IMR-90 (cell line): ENCODE measurements around the gene HCFC1. TPM values are rescaled to one million over a fixed set of nuclear protein-coding genes. Genes with fewer than 3 reads are reported as not detected.

Experiments
- ATAC-seq: fragments of 200-7000 bp; cut with Tn5 transposase; 2 replicates; pipeline ENCODE4 v1.9.1; 2020; ENCODE audit warnings: low read depth, mild to moderate bottlenecking, moderate library complexity
- BruUV-seq: library from RNA; stranded (reverse); fragments of 400-500 nt; replicated peaks from 2 replicates; lab custom pipeline; 2021; lab: Mats Ljungman, UMichigan
- CTCF ChIA-PET: fragments of 300-600 bp; formaldehyde crosslinking; extraction: SDS; loops from one replicate; lab custom pipeline; 2021; ENCODE audit warnings: antibody characterized with exemption; lab: Yijun Ruan, JAX
- POLR2A ChIA-PET: fragments of 300-600 bp; sonication (Branson Sonifier 250); formaldehyde crosslinking; loops from one replicate; lab custom pipeline; 2022; ENCODE audit warnings: antibody characterized with exemption; ENCODE audit not compliant: unreplicated experiment; lab: Charles Lee
- DNase-seq: peaks from one replicate; pipeline ENCODE4 v3.0.0; 2013
- H2AFZ ChIP-seq: replicated peaks from 2 replicates; pipeline ENCODE3; 2013; ENCODE audit warnings: low read length, mild to moderate bottlenecking; ENCODE audit not compliant: poor library complexity
- H2AK5ac ChIP-seq: 2 replicates; pipeline ENCODE4 v1.6.1; 2013; ENCODE audit warnings: low read depth, low read length, inconsistent platforms
- H2AK9ac ChIP-seq: replicated peaks from 2 replicates; pipeline ENCODE3; 2013; ENCODE audit warnings: mild to moderate bottlenecking, low read depth, low read length, moderate library complexity; ENCODE audit not compliant: poor library complexity
- H2BK120ac ChIP-seq: 2 replicates; pipeline ENCODE4 v1.6.1; 2013; ENCODE audit warnings: low read depth, low read length, inconsistent platforms
- H2BK15ac ChIP-seq: 3 replicates; pipeline ENCODE4 v1.6.1; 2013; ENCODE audit warnings: low read depth, low read length, inconsistent platforms
- H2BK20ac ChIP-seq: 2 replicates; pipeline ENCODE4 v1.6.1; 2013; ENCODE audit warnings: low read depth, mild to moderate bottlenecking, inconsistent platforms, low read length, moderate library complexity
- H2BK5ac ChIP-seq: 2 replicates; pipeline ENCODE4 v1.6.1; 2013; ENCODE audit warnings: mild to moderate bottlenecking, low read depth, low read length, inconsistent platforms; ENCODE audit not compliant: poor library complexity, severe bottlenecking
- H3K14ac ChIP-seq: replicated peaks from 2 replicates; pipeline ENCODE4 v1.6.1; 2013; ENCODE audit warnings: low read depth, low read length, inconsistent platforms
- H3K18ac ChIP-seq: 2 replicates; pipeline ENCODE4 v1.6.1; 2013; ENCODE audit warnings: low read depth, low read length, control low read depth
- H3K23ac ChIP-seq: 2 replicates; pipeline ENCODE4 v1.6.1; 2013; ENCODE audit warnings: low read depth, low read length, inconsistent platforms
- H3K27ac ChIP-seq: 2 replicates; pipeline ENCODE4 v1.5.1; 2013; ENCODE audit warnings: mild to moderate bottlenecking, control low read depth, low read length; ENCODE audit not compliant: insufficient read depth
- H3K27me3 ChIP-seq: 2 replicates; pipeline ENCODE4 v1.6.1; 2013; ENCODE audit warnings: low read length; ENCODE audit not compliant: control insufficient read depth, insufficient read depth
- H3K36me3 ChIP-seq: 2 replicates; pipeline ENCODE4 v1.6.1; 2013; ENCODE audit warnings: low read length, mixed read lengths; ENCODE audit not compliant: control insufficient read depth, insufficient read depth
- H3K4ac ChIP-seq: 2 replicates; pipeline ENCODE4 v1.6.1; 2013; ENCODE audit warnings: low read depth, low read length, inconsistent platforms
- H3K4me1 ChIP-seq: 2 replicates; pipeline ENCODE4 v1.6.1; 2013; ENCODE audit warnings: low read length, mixed read lengths; ENCODE audit not compliant: control insufficient read depth, insufficient read depth
- H3K4me2 ChIP-seq: 2 replicates; pipeline ENCODE4 v1.6.1; 2013; ENCODE audit warnings: low read depth, mild to moderate bottlenecking, control low read depth, low read length, moderate library complexity
- H3K4me3 ChIP-seq: 2 replicates; pipeline ENCODE4 v1.5.1; 2013; ENCODE audit warnings: low read depth, mild to moderate bottlenecking, control low read depth, low read length, moderate library complexity; ENCODE audit not compliant: insufficient read depth
- H3K56ac ChIP-seq: 2 replicates; pipeline ENCODE4 v1.6.1; 2013; ENCODE audit warnings: low read length, inconsistent platforms; ENCODE audit not compliant: insufficient read depth; ENCODE audit errors: extremely low read depth
- H3K79me1 ChIP-seq, 2 experiments: 2 replicates each; pipeline ENCODE4 v1.6.1; 2013; ENCODE audit warnings: low read length in 2 of 2, inconsistent platforms in 1 of 2, low read depth in 1 of 2
- H3K9ac ChIP-seq: 2 replicates; pipeline ENCODE4 v1.6.1; 2013; ENCODE audit warnings: low read depth, low read length, control low read depth
- H3K9me1 ChIP-seq: 2 replicates; pipeline ENCODE4 v1.6.1; 2013; ENCODE audit warnings: low read length, inconsistent platforms; ENCODE audit not compliant: insufficient read depth
- H3K9me3 ChIP-seq: 2 replicates; pipeline ENCODE4 v1.6.1; 2013; ENCODE audit warnings: low read length; ENCODE audit not compliant: control insufficient read depth, insufficient read depth
- H4K20me1 ChIP-seq: 2 replicates; pipeline ENCODE4 v1.6.1; 2013; ENCODE audit warnings: low read length, inconsistent platforms; ENCODE audit not compliant: insufficient read depth
- H4K5ac ChIP-seq: 2 replicates; pipeline ENCODE4 v1.6.1; 2013; ENCODE audit warnings: mild to moderate bottlenecking, low read depth, low read length, control low read depth
- H4K8ac ChIP-seq, 2 experiments: 2 replicates each; pipeline ENCODE4 v1.6.1; 2013; ENCODE audit warnings: low read depth in 2 of 2, low read length in 2 of 2, control low read depth in 1 of 2, inconsistent platforms in 1 of 2
- H4K91ac ChIP-seq: 2 replicates; pipeline ENCODE4 v1.6.1; 2013; ENCODE audit warnings: low read depth, low read length, inconsistent platforms; ENCODE audit not compliant: insufficient read depth
- CTCF ChIP-seq: conservative IDR thresholded peaks from 2 replicates; pipeline ENCODE4 v1.5.1; 2012; ENCODE audit warnings: mild to moderate bottlenecking, low read depth, low read length, improper control_type of control experiment
- FOS ChIP-seq: fragments of 150-350 bp; IDR thresholded peaks from 2 replicates; pipeline ENCODE4 v1.6.1; 2016; ENCODE audit warnings: low read depth, low read length
- MAZ ChIP-seq: IDR thresholded peaks from 2 replicates; pipeline ENCODE4 v1.6.1; 2012; ENCODE audit warnings: low read depth, mild to moderate bottlenecking, low read length, improper control_type of control experiment, moderate library complexity, borderline replicate concordance
- MXI1 ChIP-seq: IDR thresholded peaks from 2 replicates; pipeline ENCODE4 v1.6.1; 2012; ENCODE audit warnings: low read depth, mild to moderate bottlenecking, low read length, moderate library complexity, borderline replicate concordance
- NFE2L2 ChIP-seq: fragments of 150-350 bp; IDR thresholded peaks from 2 replicates; pipeline ENCODE4 v1.6.1; 2016; ENCODE audit warnings: low read depth, mild to moderate bottlenecking, low read length
- RAD21 ChIP-seq: IDR thresholded peaks from 2 replicates; pipeline ENCODE4 v1.6.1; 2012; ENCODE audit warnings: low read length, improper control_type of control experiment
- RCOR1 ChIP-seq: IDR thresholded peaks from 2 replicates; pipeline ENCODE4 v1.6.1; 2012; ENCODE audit warnings: mild to moderate bottlenecking, low read length, improper control_type of control experiment; ENCODE audit not compliant: insufficient replicate concordance
- RFX5 ChIP-seq: IDR thresholded peaks from 2 replicates; pipeline ENCODE4 v1.8.0; 2012; ENCODE audit warnings: low read depth, mild to moderate bottlenecking, low read length, moderate library complexity
- SMC3 ChIP-seq: fragments of 150-350 bp; IDR thresholded peaks from 2 replicates; pipeline ENCODE4 v1.6.1; 2016; ENCODE audit warnings: low read depth, mild to moderate bottlenecking, antibody characterized with exemption, low read length, moderate library complexity
- WGBS, 2 experiments: methylation state at CpG; one replicate each; pipeline versions ENCODE4 v1.1.5 to v1.1.7; 2013; ENCODE audit warnings: missing lambda C conversion rate in 2 of 2; ENCODE audit not compliant: insufficient read length in 1 of 2; ENCODE audit errors: extremely low coverage in 2 of 2; 5-methylcytosine and 5-hydroxymethylcytosine counted together
- dilution Hi-C: fragments of 300-500 bp; cut with HindIII; formaldehyde crosslinking; loops from one replicate; pipeline ENCODE4 v1.14.3; 2018; ENCODE audit warnings: low sequenced_read_pairs; ENCODE audit not compliant: unreplicated experiment
- in situ Hi-C: fragments of 300-500 bp; cut with MboI; formaldehyde crosslinking; loops from 3 replicates; pipeline ENCODE4 v1.14.3; 2019; ENCODE audit warnings: low sequenced_read_pairs, inconsistent platforms, mixed read lengths
- intact Hi-C: fragments of 100-400 bp; cut with micrococcal nuclease; formaldehyde crosslinking; loops from 2 replicates; pipeline ENCODE4 v1.10.0; 2022
- polyA plus RNA-seq, 3 experiments: library from polyadenylated mRNA; depleted of rRNA; stranded (reverse); fragments of >200 nt; gene quantifications; 2 replicates each; pipeline ENCODE4 v1.2.3, GENCODE V29; 2012; ENCODE audit warnings: low replicate concordance in 1 of 3
- total RNA-seq: library from RNA; depleted of rRNA; stranded (reverse); fragments of >200 nt; gene quantifications from 2 replicates; pipeline ENCODE4 v1.2.3, GENCODE V29; 2012

Gene HCFC1
- total and polyA plus RNA-seq, 2 of the 4 experiments (the other 2 are of a cell fraction): 3.2 to 17.6 TPM

- CTCF ChIA-PET: interaction anchor here (0.6 kb wide), 1 partner anchor 21 kb away, joined by 3 read pairs; no protein-coding TSS in a partner anchor
- peak; percentile 10 for DNase-seq
- H2BK5ac ChIP-seq: no peak overlapping the region
- H2AK9ac ChIP-seq: no peak overlapping the region
- dilution Hi-C loops: no loop called here
- peaks cover 3% of the 10 kb centered on the region; the same call in 1 of the 2 replicates for H3K4me1 ChIP-seq
- no peak overlapping the region for H4K5ac ChIP-seq
- POLR2A ChIA-PET: no interaction called here
- H3K4ac ChIP-seq: no peak overlapping the region
- in situ Hi-C loops: no loop called here
- H2AK5ac ChIP-seq: no peak overlapping the region
- H3K36me3 ChIP-seq: peaks cover 21% of the 10 kb centered on the region
- no peak overlapping the region for H3K9ac ChIP-seq
- no peaks in the 10 kb centered on the region for H3K9me1 ChIP-seq
- H2BK15ac ChIP-seq: no peak overlapping the region
- no peak overlapping the region for H3K14ac ChIP-seq
- 30% methylated on average over 2 of the region's 20 CpGs; no CpG with 5 or more reads in 1 of the 2 experiments for WGBS, 2 experiments
- H4K8ac ChIP-seq: no peak overlapping the region
- H3K4me3 ChIP-seq: no peak overlapping the region
- peak; percentile 61 for TF ChIP-seq CTCF
- no peak for TF ChIP-seq RCOR1
- TF ChIP-seq MAZ: no peak
- TF ChIP-seq RFX5: no peak
- TF ChIP-seq NFE2L2: no peak
- peak; percentile 56 for TF ChIP-seq RAD21
- peak; percentile 72 for TF ChIP-seq SMC3
- TF ChIP-seq MXI1: no peak
- no peak for TF ChIP-seq FOS
- H2BK20ac ChIP-seq: no peak overlapping the region
- H3K4me2 ChIP-seq: no peak overlapping the region
- no peaks in the 10 kb centered on the region for H3K27me3 ChIP-seq
- H4K20me1 ChIP-seq: no peaks in the 10 kb centered on the region
- H2BK120ac ChIP-seq: no peak overlapping the region
- no peak overlapping the region for H3K18ac ChIP-seq
- H3K79me1 ChIP-seq: peaks cover 0 to 4% of the 10 kb centered on the region in 2 experiments; a peak in 3 of 4 replicates
- H4K91ac ChIP-seq: no peak overlapping the region
- no peak overlapping the region for H3K56ac ChIP-seq
- no peak overlapping the region for H3K27ac ChIP-seq
- H2AFZ ChIP-seq: no peak overlapping the region
- BruUV-seq: no TSS peak
- H3K23ac ChIP-seq: no peak overlapping the region
- peak; percentile 85 for ATAC-seq
- no peaks in the 10 kb centered on the region for H3K9me3 ChIP-seq
- intact Hi-C loops: loop anchor here (1.0 kb wide), 1 partner anchor 38 kb away; no protein-coding TSS in a partner anchor
Observed at GRCh38 chrX:154013614-154014360, 42.2 kb upstream of the HCFC1 start.
